HG03097 (cell line): Measurements from ENCODE around the gene SHISA4.
"Not testable (repeated sequence)": the region's sequence is repeated elsewhere in the genome, so short reads cannot be mapped to it uniquely, and the experiment has no call there.

ENCODE experiments used
- ATAC-seq: cut with Tn5 transposase; IDR thresholded peaks from one replicate; pipeline ENCODE4 v1.9.1; 2021; ENCODE audit not compliant: unreplicated experiment, low FRiP score

Gene SHISA4

GRCh38 chr1:201918343-201918742 lies 29.6 kb downstream of the SHISA4 start:
- no peak for ATAC-seq

GRCh38 chr1:201921952-201922558 lies 33.4 kb downstream of the SHISA4 start:
- no peak for ATAC-seq

GRCh38 chr1:201925301-201925567 lies 36.5 kb downstream of the SHISA4 start:
- no peak for ATAC-seq

GRCh38 chr1:201925981-201926645 lies 37.4 kb downstream of the SHISA4 start:
- no peak for ATAC-seq

- ATAC-seq, result no peak
Observed at GRCh38 chr1:201928266-201928665, 39.6 kb downstream of the SHISA4 start.

- ATAC-seq, result no peak
Observed at GRCh38 chr1:201930137-201930536, 41.4 kb downstream of the SHISA4 start.

GRCh38 chr1:201930803-201931202 lies 42.1 kb downstream of the SHISA4 start:
- no peak for ATAC-seq

GRCh38 chr1:201933840-201934430 lies 45.2 kb downstream of the SHISA4 start:
- ATAC-seq, result no peak

- no peak for ATAC-seq
Observed at GRCh38 chr1:201937624-201938213, 49.0 kb downstream of the SHISA4 start.

- ATAC-seq, result no peak
Observed at GRCh38 chr1:201938440-201939035, 49.8 kb downstream of the SHISA4 start.

- ATAC-seq, result no peak
Observed at GRCh38 chr1:201939148-201939547, 50.5 kb downstream of the SHISA4 start.

- no peak for ATAC-seq
Observed at GRCh38 chr1:201939574-201939973, 50.9 kb downstream of the SHISA4 start.

GRCh38 chr1:201940316-201940715 lies 51.6 kb downstream of the SHISA4 start:
- not testable (repeated sequence) for ATAC-seq

- no peak for ATAC-seq
Observed at GRCh38 chr1:201941420-201942128, 52.9 kb downstream of the SHISA4 start.

- ATAC-seq, result no peak
Observed at GRCh38 chr1:201942129-201942495, 53.4 kb downstream of the SHISA4 start.
